ENCODE results near the gene AUH.

Gene AUH

DNA sequence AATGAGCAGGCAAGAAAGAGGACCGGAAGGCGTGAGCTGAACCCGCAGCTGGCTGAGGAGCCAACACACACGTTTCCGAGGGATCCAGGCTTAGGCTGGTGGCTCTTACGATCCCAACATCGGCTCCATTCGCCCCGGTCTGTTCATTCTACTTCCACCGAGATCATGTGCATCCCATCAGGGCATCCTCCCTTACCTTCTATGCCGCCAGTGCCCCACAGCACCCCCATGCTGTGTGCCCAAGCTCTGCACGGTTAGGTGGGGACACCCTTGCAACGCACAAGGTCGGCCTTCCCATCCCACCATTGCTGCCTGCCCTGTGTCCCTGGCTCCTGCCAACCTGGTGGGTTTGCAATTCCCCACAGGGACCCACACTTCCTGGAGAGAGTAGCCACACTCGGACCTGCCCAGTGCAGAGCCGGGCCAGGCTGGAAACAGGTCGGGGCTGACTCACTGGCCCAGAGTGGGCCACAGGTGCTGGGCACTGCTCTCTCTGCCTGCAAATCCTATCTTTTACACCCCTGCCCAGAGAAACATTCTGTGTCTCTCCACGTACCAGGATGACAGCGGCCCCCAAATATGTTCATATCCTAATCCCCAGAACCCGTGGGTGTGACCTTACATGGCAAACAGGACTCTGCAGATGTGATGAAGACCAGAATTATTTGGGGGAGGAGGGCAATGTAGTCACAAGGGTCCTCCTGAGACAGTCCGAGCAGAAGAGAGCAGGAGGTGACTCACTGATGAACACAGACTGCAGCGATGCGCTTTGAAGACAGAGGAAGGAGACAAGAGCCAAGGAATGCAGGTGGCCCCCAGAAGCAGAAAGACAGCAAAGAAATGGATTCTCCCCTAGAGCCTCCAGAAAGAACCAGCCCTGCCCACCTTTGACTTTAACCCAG is 182.2 kb downstream of the AUH start:
- Histone ChIP-seq H3K27ac (ENCODE audit: insufficient read depth, low read length, poor library complexity, severe bottlenecking) (no peak overlapping the region), H3K36me3 (ENCODE audit: control insufficient read depth, insufficient read depth, low read length) (no peaks in the 10 kb centered on the region), H3K9me3 (ENCODE audit: control insufficient read depth, low read length) (no peaks in the 10 kb centered on the region), H3K27me3 (replicated peaks; ENCODE audit: control insufficient read depth, insufficient read depth, low read length, poor library complexity, severe bottlenecking) (no peaks in the 10 kb centered on the region), H3K4me1 (ENCODE audit: control insufficient read depth, insufficient read depth, low read length, poor library complexity, severe bottlenecking) (peaks cover 11% of the 10 kb centered on the region), H3K4me3 (ENCODE audit: insufficient read depth, low read depth, low read length, poor library complexity, severe bottlenecking) (no peak overlapping the region)
- no peak for DNase-seq

DNA sequence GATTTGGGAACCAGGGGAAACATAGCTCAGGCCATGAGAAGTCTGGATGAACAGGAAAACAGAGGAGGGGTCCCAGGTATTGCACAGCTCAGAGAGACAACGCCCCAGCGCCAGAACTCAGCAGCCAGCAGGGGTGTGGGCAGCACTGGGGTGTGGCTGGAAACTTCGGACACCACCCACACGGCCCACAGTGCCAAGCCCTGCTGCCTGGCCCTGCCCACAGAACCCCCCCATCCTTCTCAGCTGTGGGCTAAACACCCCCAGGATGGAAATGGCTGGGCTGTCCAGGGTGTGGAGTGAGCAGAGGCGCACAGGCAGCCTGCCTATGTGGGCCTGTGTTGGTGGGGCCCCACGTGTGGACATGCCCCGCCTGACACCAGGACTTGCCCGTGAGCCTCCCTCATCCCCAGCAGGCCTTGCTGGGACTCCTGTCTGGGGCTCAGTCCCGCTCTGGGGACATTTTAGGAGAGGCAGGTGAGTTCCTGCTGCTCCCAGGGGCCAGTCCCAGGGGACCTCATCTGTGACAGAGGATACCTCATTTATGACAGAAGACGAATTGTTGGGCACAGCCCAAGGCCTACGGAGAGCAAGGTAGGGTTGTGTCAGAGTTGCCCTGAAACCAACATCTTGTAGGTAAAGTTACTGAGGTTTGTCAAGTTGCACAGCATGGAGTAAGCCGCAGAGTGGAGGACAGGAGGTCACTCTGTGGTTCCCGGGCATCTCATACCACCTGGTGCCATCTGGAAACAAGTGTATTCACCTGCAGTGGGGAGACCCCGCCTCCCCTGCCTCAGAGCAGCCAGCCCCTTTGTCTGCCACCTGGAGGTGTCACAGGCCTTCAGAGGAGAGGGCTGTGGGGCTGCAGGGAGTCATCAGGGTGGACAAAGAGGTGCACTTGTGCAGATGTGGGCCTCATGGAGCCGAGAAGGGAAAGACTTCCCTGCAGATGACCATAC is 183.2 kb downstream of the AUH start:
- Histone ChIP-seq H3K27me3 (replicated peaks; ENCODE audit: control insufficient read depth, insufficient read depth, low read length, poor library complexity, severe bottlenecking) (no peaks in the 10 kb centered on the region), H3K27ac (ENCODE audit: insufficient read depth, low read length, poor library complexity, severe bottlenecking) (no peak overlapping the region), H3K9me3 (ENCODE audit: control insufficient read depth, low read length) (no peaks in the 10 kb centered on the region), H3K36me3 (ENCODE audit: control insufficient read depth, insufficient read depth, low read length) (no peaks in the 10 kb centered on the region), H3K4me1 (ENCODE audit: control insufficient read depth, insufficient read depth, low read length, poor library complexity, severe bottlenecking) (peaks cover 11% of the 10 kb centered on the region), H3K4me3 (ENCODE audit: insufficient read depth, low read depth, low read length, poor library complexity, severe bottlenecking) (no peak overlapping the region)
- no peak for DNase-seq

DNA sequence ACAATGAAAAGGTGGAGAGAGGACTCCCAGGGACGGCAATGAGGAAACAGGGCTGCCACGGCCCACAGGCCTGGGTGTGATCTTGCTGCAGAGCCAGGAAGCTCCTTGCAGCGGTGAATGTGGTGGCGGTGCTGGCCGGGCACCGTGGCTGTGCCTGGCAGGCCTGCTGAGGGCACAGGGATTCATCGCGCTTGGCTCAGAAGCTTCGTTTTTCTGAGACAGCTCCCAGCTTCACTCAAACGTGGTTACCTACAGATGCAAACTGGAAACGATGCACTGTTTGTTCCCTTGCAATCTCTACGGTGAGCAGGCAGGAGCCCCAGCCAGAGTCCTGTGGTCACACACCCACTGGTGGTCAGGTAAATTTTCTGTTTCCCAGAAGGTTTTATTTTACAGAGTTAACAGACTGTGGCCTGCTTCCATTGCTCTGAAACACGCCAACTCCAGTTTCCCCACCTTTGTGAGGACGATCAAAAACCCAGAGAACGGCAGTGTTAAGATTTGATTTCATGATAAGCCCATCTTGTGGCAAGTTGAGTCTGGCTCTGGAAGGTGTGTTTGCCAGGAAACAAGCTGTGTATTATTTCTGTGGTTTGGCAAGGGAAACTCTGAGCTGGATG is 183.9 kb downstream of the AUH start:
- no peak overlapping the region for H3K27ac ChIP-seq (ENCODE audit: insufficient read depth, low read length, poor library complexity, severe bottlenecking)
- no peak for DNase-seq
- no peaks in the 10 kb centered on the region for H3K36me3 ChIP-seq (ENCODE audit: control insufficient read depth, insufficient read depth, low read length)
- H3K9me3 ChIP-seq (ENCODE audit: control insufficient read depth, low read length), result no peaks in the 10 kb centered on the region
- H3K4me3 ChIP-seq (ENCODE audit: insufficient read depth, low read depth, low read length, poor library complexity, severe bottlenecking), result no peak overlapping the region
- no peaks in the 10 kb centered on the region for H3K27me3 ChIP-seq (replicated peaks; ENCODE audit: control insufficient read depth, insufficient read depth, low read length, poor library complexity, severe bottlenecking)
- H3K4me1 ChIP-seq (ENCODE audit: control insufficient read depth, insufficient read depth, low read length, poor library complexity, severe bottlenecking), result peaks cover 11% of the 10 kb centered on the region

DNA sequence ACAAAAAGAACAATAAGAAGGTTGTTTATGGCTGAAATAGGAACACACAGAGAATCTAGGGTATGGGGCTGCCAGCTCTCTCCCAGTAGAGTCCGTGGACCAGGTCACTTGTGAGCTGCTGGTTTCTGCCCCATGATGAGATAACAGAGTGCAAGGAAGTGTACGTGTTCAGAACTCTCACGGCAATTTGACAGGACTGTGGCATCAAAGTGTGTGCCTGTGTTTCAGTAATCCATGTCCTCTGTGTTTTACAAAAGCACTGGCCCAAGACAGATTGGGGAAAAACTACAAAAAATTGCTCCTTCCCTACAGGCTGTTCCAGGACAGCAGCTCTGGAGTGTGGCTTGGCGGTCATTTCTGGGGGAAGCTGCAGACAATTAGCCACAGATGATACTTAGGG is 184.6 kb downstream of the AUH start:
- H3K4me3 ChIP-seq (ENCODE audit: insufficient read depth, low read depth, low read length, poor library complexity, severe bottlenecking), result no peak overlapping the region
- no peaks in the 10 kb centered on the region for H3K36me3 ChIP-seq (ENCODE audit: control insufficient read depth, insufficient read depth, low read length)
- no peaks in the 10 kb centered on the region for H3K27me3 ChIP-seq (replicated peaks; ENCODE audit: control insufficient read depth, insufficient read depth, low read length, poor library complexity, severe bottlenecking)
- H3K27ac ChIP-seq (ENCODE audit: insufficient read depth, low read length, poor library complexity, severe bottlenecking), result no peak overlapping the region
- H3K4me1 ChIP-seq (ENCODE audit: control insufficient read depth, insufficient read depth, low read length, poor library complexity, severe bottlenecking), result peaks cover 11% of the 10 kb centered on the region
- no peaks in the 10 kb centered on the region for H3K9me3 ChIP-seq (ENCODE audit: control insufficient read depth, low read length)
- DNase-seq, result no peak

DNA sequence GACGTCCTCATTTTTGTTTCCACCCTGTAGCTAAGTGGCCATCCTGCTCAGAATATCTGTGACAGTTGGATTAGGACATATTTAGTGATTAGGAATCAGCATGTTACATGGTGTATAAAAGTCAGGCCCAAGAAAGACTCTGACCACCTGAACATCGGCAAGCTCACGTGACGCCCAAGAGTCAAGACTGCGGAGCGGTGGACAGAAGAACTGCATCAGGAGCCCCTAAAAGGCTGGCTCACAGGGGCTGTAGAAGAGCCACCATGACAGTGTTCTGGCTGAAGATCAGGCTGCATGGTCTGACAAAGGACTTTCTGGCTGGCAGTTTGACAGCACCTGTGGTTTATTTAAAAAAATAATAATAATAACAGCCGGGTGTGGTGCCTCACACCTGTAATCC is 185.3 kb downstream of the AUH start:
- Histone ChIP-seq H3K4me1 (ENCODE audit: control insufficient read depth, insufficient read depth, low read length, poor library complexity, severe bottlenecking) (peaks cover 11% of the 10 kb centered on the region), H3K27me3 (replicated peaks; ENCODE audit: control insufficient read depth, insufficient read depth, low read length, poor library complexity, severe bottlenecking) (no peaks in the 10 kb centered on the region), H3K36me3 (ENCODE audit: control insufficient read depth, insufficient read depth, low read length) (no peaks in the 10 kb centered on the region), H3K27ac (ENCODE audit: insufficient read depth, low read length, poor library complexity, severe bottlenecking) (no peak overlapping the region), H3K9me3 (ENCODE audit: control insufficient read depth, low read length) (no peaks in the 10 kb centered on the region), H3K4me3 (ENCODE audit: insufficient read depth, low read depth, low read length, poor library complexity, severe bottlenecking) (no peak overlapping the region)
- no peak for DNase-seq

DNA sequence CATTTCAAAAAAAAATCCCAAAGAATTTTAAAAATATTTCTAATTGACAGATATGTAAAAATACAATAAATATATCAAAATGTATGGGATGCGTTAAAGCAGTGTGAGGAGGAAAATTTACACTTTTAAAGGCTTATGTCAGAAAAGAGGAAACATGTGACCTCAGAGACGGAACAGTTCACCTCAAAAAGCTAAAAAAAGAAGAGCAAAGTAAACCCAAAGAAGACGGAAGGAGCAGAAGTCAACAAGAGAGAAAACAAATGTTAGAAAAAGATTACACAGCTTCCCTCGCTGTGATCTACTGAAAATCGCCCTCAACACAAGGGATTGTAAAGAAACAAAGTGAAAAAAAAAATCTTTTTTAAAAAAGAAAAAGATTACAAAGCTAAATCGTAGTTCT is 186.9 kb downstream of the AUH start:
- peaks cover 11% of the 10 kb centered on the region for H3K4me1 ChIP-seq (ENCODE audit: control insufficient read depth, insufficient read depth, low read length, poor library complexity, severe bottlenecking)
- no peak overlapping the region for H3K27ac ChIP-seq (ENCODE audit: insufficient read depth, low read length, poor library complexity, severe bottlenecking)

DNA sequence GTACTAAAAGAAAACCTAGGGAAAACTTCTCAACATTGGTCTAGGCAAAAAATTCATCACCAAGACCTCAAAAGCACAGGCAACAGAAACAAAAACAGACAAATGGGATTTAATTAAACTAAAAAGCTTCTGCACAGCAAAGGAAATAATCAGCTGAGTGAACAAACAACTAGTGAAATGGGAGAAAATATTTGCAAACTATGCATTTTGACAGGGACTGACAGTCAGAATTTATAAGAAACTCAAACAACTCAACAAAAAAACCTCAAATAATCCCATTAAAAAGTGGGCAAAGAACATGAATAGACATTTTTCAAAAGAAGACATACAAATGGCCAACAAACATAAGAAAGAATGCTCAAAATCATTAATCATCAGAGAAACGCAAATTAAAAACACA is 189.4 kb downstream of the AUH start:
- H3K27me3 ChIP-seq (replicated peaks; ENCODE audit: control insufficient read depth, insufficient read depth, low read length, poor library complexity, severe bottlenecking), result no peaks in the 10 kb centered on the region
- no peak for DNase-seq
- no peaks in the 10 kb centered on the region for H3K36me3 ChIP-seq (ENCODE audit: control insufficient read depth, insufficient read depth, low read length)
- peaks cover 11% of the 10 kb centered on the region for H3K9me3 ChIP-seq (ENCODE audit: control insufficient read depth, low read length)
- H3K27ac ChIP-seq (ENCODE audit: insufficient read depth, low read length, poor library complexity, severe bottlenecking), result no peak overlapping the region
- H3K4me3 ChIP-seq (ENCODE audit: insufficient read depth, low read depth, low read length, poor library complexity, severe bottlenecking), result no peak overlapping the region
- peaks cover 3% of the 10 kb centered on the region for H3K4me1 ChIP-seq (ENCODE audit: control insufficient read depth, insufficient read depth, low read length, poor library complexity, severe bottlenecking)

More for the DNA sequence above, 186.9 kb downstream of the AUH start:
- no peak for DNase-seq
- H3K27me3 ChIP-seq (replicated peaks; ENCODE audit: control insufficient read depth, insufficient read depth, low read length, poor library complexity, severe bottlenecking), result no peaks in the 10 kb centered on the region
- no peak overlapping the region for H3K4me3 ChIP-seq (ENCODE audit: insufficient read depth, low read depth, low read length, poor library complexity, severe bottlenecking)
- H3K9me3 ChIP-seq (ENCODE audit: control insufficient read depth, low read length), result peaks cover 11% of the 10 kb centered on the region
- no peaks in the 10 kb centered on the region for H3K36me3 ChIP-seq (ENCODE audit: control insufficient read depth, insufficient read depth, low read length)

DNA sequence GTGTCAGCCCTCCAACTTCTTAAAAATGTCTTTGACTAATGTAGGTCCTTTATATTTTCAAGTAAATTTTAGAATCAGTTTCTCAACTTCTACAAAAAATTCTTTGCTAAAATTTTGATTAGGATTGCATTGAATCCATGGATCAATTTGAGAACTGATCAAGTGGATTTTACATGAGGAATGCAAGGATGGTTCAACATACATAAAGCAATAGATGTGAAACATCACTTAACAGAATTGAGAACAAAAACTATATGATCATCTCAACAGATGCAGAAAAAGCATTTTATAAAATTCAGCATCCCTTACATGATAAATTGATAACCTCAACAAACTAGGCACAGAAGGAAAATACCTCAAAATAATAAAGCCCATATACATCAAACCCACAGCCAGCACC is 190.8 kb downstream of the AUH start:
- Histone ChIP-seq H3K9me3 (ENCODE audit: control insufficient read depth, low read length) (peaks cover 11% of the 10 kb centered on the region), H3K4me1 (ENCODE audit: control insufficient read depth, insufficient read depth, low read length, poor library complexity, severe bottlenecking) (peaks cover 3% of the 10 kb centered on the region), H3K36me3 (ENCODE audit: control insufficient read depth, insufficient read depth, low read length) (no peaks in the 10 kb centered on the region), H3K27me3 (replicated peaks; ENCODE audit: control insufficient read depth, insufficient read depth, low read length, poor library complexity, severe bottlenecking) (no peaks in the 10 kb centered on the region), H3K27ac (ENCODE audit: insufficient read depth, low read length, poor library complexity, severe bottlenecking) (no peak overlapping the region), H3K4me3 (ENCODE audit: insufficient read depth, low read depth, low read length, poor library complexity, severe bottlenecking) (no peak overlapping the region)
- DNase-seq, result no peak

DNA sequence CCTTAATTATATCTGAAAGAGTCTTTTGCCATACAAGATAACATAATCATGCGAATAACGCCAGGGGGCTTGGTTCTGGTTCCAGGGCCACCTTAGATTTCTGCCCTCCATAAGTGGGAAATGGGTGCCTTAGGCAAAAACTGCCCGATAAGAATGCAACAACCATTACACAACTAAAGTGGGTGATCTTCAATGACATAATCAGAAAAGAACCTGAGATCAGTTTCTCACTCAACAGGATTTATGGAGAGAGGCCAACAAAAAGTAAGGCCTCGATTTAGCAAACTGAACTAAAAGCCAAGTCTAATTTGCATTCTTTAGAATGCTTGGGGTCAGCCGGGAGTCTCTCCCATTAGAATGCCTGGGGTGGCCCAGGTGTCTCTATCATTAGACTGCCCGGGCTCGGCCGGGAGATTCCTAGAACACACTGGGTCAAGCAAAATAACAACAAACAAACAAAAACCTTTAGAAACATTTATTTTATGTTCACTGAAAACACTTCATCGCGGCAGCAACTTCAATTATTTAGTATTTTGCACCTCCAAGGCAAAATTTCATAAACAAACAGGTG is 194.8 kb downstream of the AUH start:
- Histone ChIP-seq H3K9me3 (ENCODE audit: control insufficient read depth, low read length) (peaks cover 11% of the 10 kb centered on the region), H3K4me3 (ENCODE audit: insufficient read depth, low read depth, low read length, poor library complexity, severe bottlenecking) (no peak overlapping the region), H3K27me3 (replicated peaks; ENCODE audit: control insufficient read depth, insufficient read depth, low read length, poor library complexity, severe bottlenecking) (no peaks in the 10 kb centered on the region), H3K36me3 (ENCODE audit: control insufficient read depth, insufficient read depth, low read length) (no peaks in the 10 kb centered on the region), H3K27ac (ENCODE audit: insufficient read depth, low read length, poor library complexity, severe bottlenecking) (no peak overlapping the region), H3K4me1 (ENCODE audit: control insufficient read depth, insufficient read depth, low read length, poor library complexity, severe bottlenecking) (peaks cover 31% of the 10 kb centered on the region)
- no peak for DNase-seq

All from effector memory CD4-positive, alpha-beta T cell (primary cell).